Uterus (tissue), 4 donors: ENCODE measurements around the gene LDLRAD2. TPM values are rescaled to one million over a fixed set of nuclear protein-coding genes. Genes with fewer than 3 reads are reported as not detected.
A peak's percentile ranks its signal among the peaks of the same experiment; 100 is the strongest.
"Not testable (repeated sequence)": the region's sequence is repeated elsewhere in the genome, so short reads cannot be mapped to it uniquely, and the experiment has no call there.

Experiments
- DNase-seq, 2 donors: peaks; one replicate each; pipeline ENCODE4 v3.0.0-alpha.2; 2019 to 2020
- H3K27ac ChIP-seq, 2 donors: fragments of 200-600 bp; sonication (generic); 1 replicate in 1 of 2; 2 replicates in 1 of 2; pipeline ENCODE4 v1.5.1; 2016 to 2018
- H3K27me3 ChIP-seq, 2 donors: fragments of 200-600 bp; sonication (generic); one replicate each; pipeline ENCODE4 v1.5.1; 2018 to 2019; ENCODE audit warnings: control low read depth in 1 of 2
- H3K36me3 ChIP-seq, 2 donors: fragments of 200-600 bp; sonication (generic); one replicate each; pipeline ENCODE4 v1.5.1; 2019; ENCODE audit warnings: control low read depth in 1 of 2
- H3K4me1 ChIP-seq, 2 donors: fragments of 200-600 bp; sonication (generic); one replicate each; pipeline ENCODE4 v1.5.1; 2018 to 2019; ENCODE audit warnings: control low read depth in 1 of 2
- H3K4me3 ChIP-seq, 2 donors: fragments of 200-600 bp; sonication (generic); 1 replicate in 1 of 2; 2 replicates in 1 of 2; pipeline ENCODE4 v1.5.1; 2018 to 2019; ENCODE audit warnings: mild to moderate bottlenecking in 1 of 2
- H3K9me3 ChIP-seq, 2 donors: fragments of 200-600 bp; sonication (generic); one replicate each; pipeline ENCODE4 v1.5.1; 2019; ENCODE audit warnings: control low read depth in 1 of 2
- CTCF ChIP-seq, 4 experiments: fragments of 200-600 bp in 2 of 4; fragments of 450-650 bp in 2 of 4; sonication (generic) in 2 of 4; IDR thresholded peaks; one replicate each; pipeline ENCODE4 v1.5.1; 2016 to 2019; ENCODE audit warnings: antibody characterized with exemption in 4 of 4, mild to moderate bottlenecking in 2 of 4, moderate library complexity in 1 of 4
- POLR2A ChIP-seq, 2 donors: fragments of 450-650 bp; IDR thresholded peaks; one replicate each; pipeline ENCODE4 v1.6.1; 2016; ENCODE audit warnings: antibody characterized with exemption in 2 of 2, mild to moderate bottlenecking in 1 of 2, moderate library complexity in 1 of 2
- intact Hi-C: fragments of 100-400 bp; cut with DNase I; formaldehyde crosslinking; loops from one replicate; pipeline ENCODE4 v1.15.1; 2023; ENCODE audit warnings: low total_unique reads
- total RNA-seq, 4 donors: library from RNA; depleted of rRNA in 3 of 4; stranded (reverse); fragments of >200 nt in 3 of 4; gene quantifications; one replicate each; pipeline versions ENCODE4 v1.1.0 to v1.2.4, GENCODE V29; 2014 to 2023
- donor health status: DM: yes; HTN: yes; CAD: no.

The LDLRAD2 gene
- total RNA-seq, 4 donors from 2014 or later, result 0.48 TPM; not detected in 3

- intact Hi-C loops, result no loop called here
- Histone ChIP-seq H3K27ac (no peak overlapping the region), H3K4me1 (peaks cover 0 to 9% of the 10 kb centered on the region in 2 donors), H3K36me3 (no peaks in the 10 kb centered on the region), H3K9me3 (no peaks in the 10 kb centered on the region), H3K27me3 (no peaks in the 10 kb centered on the region), H3K4me3 (no peak overlapping the region)
- TF ChIP-seq CTCF (IDR thresholded peaks at IDR 0.05) (no peak), POLR2A (IDR thresholded peaks at IDR 0.05) (no peak)
- no peak for DNase-seq
Observed at GRCh38 chr1:21766210-21766609, 45.9 kb upstream of the LDLRAD2 start.

GRCh38 chr1:21767106-21767505 is 45.0 kb upstream of the LDLRAD2 start:
- H3K4me1 ChIP-seq, intact Hi-C loops: not testable (repeated sequence)

GRCh38 chr1:21770201-21770600 is 41.9 kb upstream of the LDLRAD2 start:
- Histone ChIP-seq H3K36me3 (no peaks in the 10 kb centered on the region), H3K4me3 (no peak overlapping the region), H3K27ac (no peak overlapping the region), H3K4me1 (no peaks in the 10 kb centered on the region), H3K9me3 (no peaks in the 10 kb centered on the region), H3K27me3 (no peaks in the 10 kb centered on the region)
- no peak for TF ChIP-seq CTCF (IDR thresholded peaks at IDR 0.05)
- TF ChIP-seq POLR2A (IDR thresholded peaks at IDR 0.05), result no peak
- DNase-seq, result no peak
- intact Hi-C loops, result no loop called here

More at GRCh38 chr1:21767106-21767505, 45.0 kb upstream of the LDLRAD2 start:
- H3K9me3 ChIP-seq, H3K27me3 ChIP-seq, H3K4me3 ChIP-seq, H3K36me3 ChIP-seq, H3K27ac ChIP-seq, DNase-seq: not testable (repeated sequence)

- H3K36me3 ChIP-seq, intact Hi-C loops, H3K27ac ChIP-seq, H3K4me3 ChIP-seq, H3K27me3 ChIP-seq, DNase-seq, H3K9me3 ChIP-seq, H3K4me1 ChIP-seq: not testable (repeated sequence)
Observed at GRCh38 chr1:21770602-21771001, 41.5 kb upstream of the LDLRAD2 start.

GRCh38 chr1:21771672-21772071 is 40.4 kb upstream of the LDLRAD2 start:
- DNase-seq, intact Hi-C loops, H3K27ac ChIP-seq, H3K27me3 ChIP-seq, H3K36me3 ChIP-seq, H3K9me3 ChIP-seq, H3K4me3 ChIP-seq, H3K4me1 ChIP-seq: not testable (repeated sequence)

GRCh38 chr1:21773585-21773984 is 38.5 kb upstream of the LDLRAD2 start:
- Histone ChIP-seq H3K36me3 (no peaks in the 10 kb centered on the region), H3K9me3 (no peaks in the 10 kb centered on the region), H3K27me3 (no peaks in the 10 kb centered on the region), H3K27ac (peak overlapping the region in 1 of 2 donors; percentile 31), H3K4me1 (no peaks in the 10 kb centered on the region), H3K4me3 (no peak overlapping the region)
- intact Hi-C loops, result no loop called here
- no peak for DNase-seq
- no peak for TF ChIP-seq POLR2A (IDR thresholded peaks at IDR 0.05)
- TF ChIP-seq CTCF (IDR thresholded peaks at IDR 0.05), result no peak

GRCh38 chr1:21774835-21775549 is 37.1 kb upstream of the LDLRAD2 start:
- Histone ChIP-seq H3K9me3 (no peaks in the 10 kb centered on the region), H3K27me3 (no peaks in the 10 kb centered on the region), H3K4me1 (no peaks in the 10 kb centered on the region), H3K4me3 (no peak overlapping the region), H3K27ac (no peak overlapping the region), H3K36me3 (no peaks in the 10 kb centered on the region)
- no peak for TF ChIP-seq CTCF (IDR thresholded peaks at IDR 0.05)
- TF ChIP-seq POLR2A (IDR thresholded peaks at IDR 0.05), result no peak
- intact Hi-C loops, result no loop called here
- no peak for DNase-seq
